Activated naive CD8-positive, alpha-beta T cell treated with anti-CD3 and anti-CD28 coated beads, Interleukin-2, amount 50 U/mL, for 24 hours (primary cell): Measurements from ENCODE around the gene LRSAM1.

ENCODE experiments used
- ATAC-seq: fragments of 150-1000 bp; cut with Tn5 transposase; one replicate; pipeline ENCODE4 v1.10.0; 2021
- DNase-seq: peaks from one replicate; pipeline ENCODE4 v3.0.0; 2021
- H3K27ac Mint-ChIP-seq: one replicate; pipeline ENCODE4 v1.8.0; 2021; ENCODE audit warnings: mild to moderate bottlenecking, mixed read lengths
- H3K27me3 Mint-ChIP-seq: one replicate; pipeline ENCODE4 v1.8.0; 2021; ENCODE audit warnings: mixed read lengths
- H3K36me3 Mint-ChIP-seq: one replicate; pipeline ENCODE4 v1.8.0; 2021; ENCODE audit warnings: low read depth, mixed read lengths
- H3K4me1 Mint-ChIP-seq: one replicate; pipeline ENCODE4 v1.8.0; 2021; ENCODE audit warnings: mixed read lengths
- H3K4me3 Mint-ChIP-seq: one replicate; pipeline ENCODE4 v1.8.0; 2021; ENCODE audit warnings: mild to moderate bottlenecking, moderate library complexity, mixed read lengths
- H3K9me3 Mint-ChIP-seq: one replicate; pipeline ENCODE4 v1.8.0; 2021; ENCODE audit warnings: mixed read lengths

Gene LRSAM1

DNA sequence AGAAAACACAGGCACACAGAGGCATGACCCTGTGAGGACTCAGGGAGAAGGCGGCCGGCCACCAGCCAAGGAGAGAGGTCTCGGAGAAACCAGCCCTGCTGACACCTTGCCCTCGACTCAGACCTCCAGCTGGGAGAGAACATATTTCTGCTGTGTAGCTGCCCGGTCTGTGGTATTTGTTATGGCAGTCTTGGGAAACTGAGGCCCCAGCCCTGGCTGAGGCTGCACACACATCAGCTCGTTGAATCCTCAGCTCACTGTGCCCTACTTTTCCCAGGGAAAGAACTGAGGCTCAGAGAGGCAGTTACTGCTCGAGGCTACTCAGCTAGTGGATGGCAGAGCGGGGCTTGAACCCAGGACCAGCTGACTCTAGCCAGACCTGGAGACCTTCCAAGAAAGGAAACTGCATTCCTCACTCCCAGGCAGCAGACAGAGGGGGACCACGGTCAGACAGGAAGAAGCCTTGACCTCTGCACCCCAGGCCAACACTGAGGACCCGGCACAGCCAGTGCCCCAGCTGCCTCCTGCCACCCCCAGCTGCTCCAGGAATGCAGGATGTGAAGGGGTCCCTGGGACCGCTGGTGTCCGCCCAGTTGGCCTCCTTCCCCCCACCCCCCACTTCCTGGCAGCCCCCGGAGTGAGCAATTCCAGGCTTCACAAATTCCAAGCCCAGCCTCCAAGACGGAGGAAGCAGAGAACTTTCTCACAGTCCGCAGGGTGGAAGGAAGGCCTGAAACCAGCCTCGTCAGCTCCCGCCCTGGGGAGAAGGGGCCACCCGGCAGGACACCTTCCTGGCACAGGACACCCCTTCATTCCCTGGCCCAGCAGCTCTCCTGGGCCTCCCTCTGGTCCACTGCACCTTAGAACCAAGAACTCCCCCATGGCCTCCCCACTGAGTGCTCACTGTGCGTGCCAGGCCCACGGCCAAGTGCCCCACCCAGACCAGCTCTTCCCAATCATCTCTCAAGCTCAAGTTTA is 69.9 kb downstream of the LRSAM1 start:
- Mint-ChIP-seq H3K9me3 (peaks cover 14% of the 10 kb centered on the region), H3K36me3 (peaks cover 27% of the 10 kb centered on the region)

DNA sequence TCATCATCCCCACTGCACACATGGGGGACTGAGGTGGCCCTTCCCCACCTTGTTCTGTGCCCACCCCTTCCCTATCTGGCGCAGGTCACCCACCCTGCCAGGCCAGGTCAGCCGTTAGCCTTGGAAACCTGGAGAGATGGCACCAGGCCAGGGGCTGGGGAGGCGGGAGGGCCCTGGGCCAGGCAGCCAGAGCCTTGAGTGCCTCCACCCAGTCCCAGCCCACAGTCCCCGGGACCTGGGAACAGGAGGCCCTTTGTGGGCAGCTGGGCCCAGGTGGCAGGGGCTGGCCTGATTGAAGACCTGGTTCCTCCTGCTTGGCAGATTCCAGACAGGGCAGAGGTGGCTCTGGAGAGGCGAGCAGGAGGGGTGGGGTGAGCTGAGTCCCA is 70.6 kb downstream of the LRSAM1 start:
- no peak for ATAC-seq
- peaks cover 17% of the 10 kb centered on the region for H3K9me3 Mint-ChIP-seq
- H3K27me3 Mint-ChIP-seq, result no peaks in the 10 kb centered on the region
- DNase-seq, result no peak
- no peak overlapping the region for H3K27ac Mint-ChIP-seq
- H3K4me3 Mint-ChIP-seq, result no peak overlapping the region
- H3K4me1 Mint-ChIP-seq, result peaks cover 5% of the 10 kb centered on the region
- peaks cover 27% of the 10 kb centered on the region for H3K36me3 Mint-ChIP-seq

More for the DNA sequence above, 69.9 kb downstream of the LRSAM1 start:
- H3K4me1 Mint-ChIP-seq, result peaks cover 5% of the 10 kb centered on the region
- H3K4me3 Mint-ChIP-seq, result no peak overlapping the region
- DNase-seq (no peak), ATAC-seq (no peak)
- no peaks in the 10 kb centered on the region for H3K27me3 Mint-ChIP-seq
- no peak overlapping the region for H3K27ac Mint-ChIP-seq

DNA sequence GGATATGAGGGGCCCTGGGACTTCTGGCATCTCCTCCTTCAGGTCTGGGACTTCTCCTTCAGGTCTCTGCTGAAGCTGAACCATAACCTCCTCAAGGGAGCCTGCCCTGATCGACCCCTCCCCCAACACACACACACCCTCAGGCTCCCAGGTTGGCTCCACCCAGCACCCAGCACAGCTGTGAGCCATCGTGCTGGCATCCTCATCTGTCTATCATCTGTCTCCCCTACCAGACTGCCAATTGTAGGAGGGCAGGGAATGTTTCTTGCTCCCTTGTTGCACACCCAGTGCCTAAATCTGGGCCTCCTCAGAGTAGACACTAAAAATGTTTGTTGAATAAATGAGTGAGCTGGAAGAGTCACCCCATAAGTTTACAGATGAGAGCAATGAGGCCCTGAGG is 71.4 kb downstream of the LRSAM1 start:
- no peak for ATAC-seq
- no peak for DNase-seq
- Mint-ChIP-seq H3K27ac (no peak overlapping the region), H3K9me3 (peaks cover 17% of the 10 kb centered on the region), H3K36me3 (peaks cover 27% of the 10 kb centered on the region), H3K27me3 (no peaks in the 10 kb centered on the region), H3K4me3 (no peak overlapping the region), H3K4me1 (peaks cover 5% of the 10 kb centered on the region)

DNA sequence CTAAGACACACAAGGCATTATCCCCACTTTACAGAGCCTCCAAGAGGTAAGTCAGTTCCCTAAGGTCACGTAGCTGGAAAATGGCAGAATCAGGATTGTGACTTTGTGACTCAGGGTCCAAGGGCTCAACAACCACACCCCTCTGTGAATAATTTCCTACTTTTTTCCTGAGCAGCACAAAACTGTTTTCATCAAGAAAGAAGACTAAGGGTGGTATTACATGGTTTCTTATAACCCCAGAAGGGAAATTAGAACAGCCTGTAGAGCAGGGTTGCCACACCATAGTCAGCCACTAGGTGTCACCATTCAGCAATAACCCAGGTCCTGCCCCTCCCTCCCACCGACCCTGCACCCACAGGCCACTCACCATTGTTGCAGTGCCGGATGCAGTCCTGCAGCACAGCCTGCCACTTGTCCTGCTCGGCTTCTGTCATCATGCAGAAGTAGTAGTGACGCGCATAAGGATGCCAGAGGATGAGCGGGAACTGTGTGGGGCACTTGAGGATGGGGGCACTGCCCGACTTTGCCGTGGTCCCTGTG is 72.1 kb downstream of the LRSAM1 start:
- peaks cover 27% of the 10 kb centered on the region for H3K36me3 Mint-ChIP-seq
- ATAC-seq, result no peak

DNA sequence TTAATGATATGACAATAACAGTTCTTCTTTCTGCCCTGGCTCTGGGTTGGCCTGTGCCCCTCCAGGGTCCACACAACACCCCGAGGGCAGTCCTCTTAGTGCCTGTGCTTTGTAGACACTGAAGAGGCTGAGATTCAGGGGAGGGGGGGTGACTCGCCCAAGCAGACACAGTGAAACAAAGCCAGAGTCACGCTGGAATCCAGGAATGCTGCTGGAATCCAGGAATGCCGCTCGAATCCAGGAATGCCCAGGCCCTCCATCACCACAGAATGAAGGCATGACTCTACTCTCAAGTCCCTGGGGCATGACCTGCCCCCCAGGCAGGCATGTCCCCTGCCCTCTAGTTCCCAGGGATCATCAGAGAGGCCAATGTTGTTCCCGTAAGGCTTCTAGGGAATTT is 73.1 kb downstream of the LRSAM1 start:
- Mint-ChIP-seq H3K9me3 (peaks cover 17% of the 10 kb centered on the region), H3K27me3 (no peaks in the 10 kb centered on the region), H3K4me1 (peaks cover 2% of the 10 kb centered on the region), H3K27ac (no peak overlapping the region), H3K36me3 (peaks cover 27% of the 10 kb centered on the region), H3K4me3 (no peak overlapping the region)
- no peak for ATAC-seq
- DNase-seq, result no peak

More for the DNA sequence above, 72.1 kb downstream of the LRSAM1 start:
- peak; percentile 46 for DNase-seq
- Mint-ChIP-seq H3K4me3 (no peak overlapping the region), H3K9me3 (peaks cover 17% of the 10 kb centered on the region), H3K27me3 (no peaks in the 10 kb centered on the region), H3K27ac (no peak overlapping the region), H3K4me1 (peaks cover 5% of the 10 kb centered on the region)

DNA sequence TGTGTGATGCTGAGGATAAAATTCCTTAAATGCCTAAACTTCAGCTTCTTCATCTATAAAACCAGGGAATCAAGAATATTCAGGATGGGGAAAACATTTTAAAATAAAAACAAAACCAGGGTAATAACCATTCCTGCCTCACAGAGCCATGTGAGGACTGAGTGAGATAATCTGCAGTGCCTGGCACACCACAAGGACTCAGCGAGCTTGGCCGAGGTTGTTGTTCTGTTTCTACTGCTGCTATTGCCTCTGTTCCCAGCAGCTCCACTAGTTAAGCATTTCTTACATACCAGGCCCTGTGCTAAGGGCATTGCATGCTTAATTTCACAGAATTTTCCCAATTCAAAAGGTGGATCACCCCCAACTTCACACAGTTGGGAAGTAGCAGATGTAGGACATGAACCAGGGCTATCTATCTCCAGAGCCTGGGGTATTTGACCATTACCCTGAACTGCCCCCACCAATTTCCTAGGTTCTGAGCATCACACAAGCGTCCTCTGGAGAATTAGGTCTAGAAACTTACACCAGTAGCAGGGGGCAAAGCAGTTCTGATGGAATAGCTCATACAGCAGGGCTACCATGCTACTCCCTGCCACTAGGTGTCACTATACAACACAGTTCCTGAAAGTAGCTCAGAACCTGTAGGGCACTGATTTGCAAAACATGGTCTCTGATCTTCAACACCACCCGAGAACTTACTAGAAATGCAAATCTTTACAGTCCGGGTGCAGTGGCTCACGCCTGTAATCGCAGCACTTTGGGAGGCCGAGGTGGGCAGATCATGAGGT is 74.3 kb downstream of the LRSAM1 start:
- Mint-ChIP-seq H3K27me3 (no peaks in the 10 kb centered on the region), H3K4me1 (no peaks in the 10 kb centered on the region), H3K36me3 (peaks cover 27% of the 10 kb centered on the region), H3K4me3 (no peak overlapping the region), H3K9me3 (peaks cover 17% of the 10 kb centered on the region), H3K27ac (no peak overlapping the region)
- no peak for DNase-seq
- no peak for ATAC-seq

DNA sequence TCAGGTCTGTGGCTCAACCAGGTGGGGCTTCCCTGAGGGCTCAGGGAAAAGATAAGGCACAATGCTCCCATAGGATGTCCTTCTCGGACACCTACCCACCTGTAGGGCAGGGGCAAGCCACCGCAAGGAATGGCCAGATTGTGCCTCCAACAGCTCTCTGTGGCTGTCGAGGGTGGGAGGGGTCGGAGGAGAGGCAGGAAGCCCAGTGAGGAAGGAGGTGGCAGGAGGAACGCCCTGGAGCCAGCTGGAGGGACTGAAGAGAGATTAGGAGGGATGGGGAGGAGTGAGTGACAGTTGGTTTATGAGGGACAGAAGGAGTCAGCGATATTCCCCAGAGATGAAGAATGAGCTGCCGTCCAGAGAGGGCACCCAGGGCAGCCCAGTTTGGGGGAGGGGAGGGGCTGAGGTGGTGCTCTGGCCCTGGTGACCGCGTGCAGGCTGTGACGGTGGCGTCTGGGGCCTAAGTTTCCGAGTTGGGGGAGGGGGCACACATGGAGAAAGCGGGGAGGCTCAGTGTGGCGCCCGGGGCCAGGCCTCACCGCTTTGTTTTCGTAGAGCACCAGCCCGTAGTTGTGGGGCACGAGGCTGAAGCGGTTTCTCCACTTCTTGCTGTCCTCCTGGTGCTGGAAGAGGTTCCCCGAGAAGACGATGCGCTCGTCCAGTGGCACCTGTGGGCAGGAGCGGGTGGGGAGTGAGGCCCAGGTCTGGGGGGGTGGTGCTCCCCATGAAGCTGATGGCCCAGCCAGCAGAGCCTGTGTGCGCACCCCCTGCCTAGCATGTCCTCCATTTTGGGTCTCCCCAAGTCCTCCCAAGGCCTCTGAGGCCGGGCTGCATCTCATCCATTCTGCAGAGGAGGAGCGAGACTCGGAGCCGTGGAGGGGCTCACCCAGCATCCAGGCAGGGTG is 75.6 kb downstream of the LRSAM1 start:
- Mint-ChIP-seq H3K4me1 (no peaks in the 10 kb centered on the region), H3K27me3 (no peaks in the 10 kb centered on the region), H3K27ac (no peak overlapping the region), H3K36me3 (peaks cover 27% of the 10 kb centered on the region), H3K9me3 (peaks cover 17% of the 10 kb centered on the region), H3K4me3 (no peak overlapping the region)
- ATAC-seq, result no peak
- DNase-seq, result no peak

DNA sequence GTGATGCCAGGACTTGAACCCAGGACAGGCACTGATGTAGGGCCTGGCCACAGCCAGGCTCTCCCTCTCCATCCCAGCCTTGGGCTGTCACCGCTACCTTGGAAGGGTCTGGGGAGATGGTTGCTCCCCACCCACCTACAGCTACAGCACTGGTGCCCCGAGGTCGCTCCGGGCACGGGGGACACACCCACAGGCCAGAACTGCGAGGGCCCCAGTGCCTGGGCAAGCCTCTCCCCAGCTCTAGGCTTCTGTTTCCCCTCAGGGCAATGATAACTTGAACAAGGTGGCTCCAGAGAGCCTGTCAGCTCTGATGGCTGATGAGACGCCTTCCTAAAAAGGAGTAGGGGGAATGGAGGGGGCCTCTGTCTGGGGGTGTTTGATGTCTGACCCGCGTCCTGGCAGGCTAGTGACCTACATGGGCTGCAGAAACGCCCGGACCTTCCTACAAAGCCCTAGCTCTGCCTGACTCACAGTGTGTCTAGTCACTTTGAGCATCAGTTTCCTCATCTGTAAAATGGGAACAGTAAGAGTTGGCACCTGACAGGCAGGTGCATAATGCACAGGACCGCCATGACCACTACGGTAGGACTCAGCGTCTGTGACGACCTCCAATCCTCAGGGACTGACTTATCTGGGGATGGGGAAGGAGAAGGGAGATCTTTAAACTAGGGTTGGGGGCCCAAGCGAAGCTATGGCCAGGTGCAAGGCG is 76.4 kb downstream of the LRSAM1 start:
- H3K27me3 Mint-ChIP-seq, result no peaks in the 10 kb centered on the region
- no peak for DNase-seq
- ATAC-seq, result no peak
- peaks cover 25% of the 10 kb centered on the region for H3K36me3 Mint-ChIP-seq
- H3K9me3 Mint-ChIP-seq, result peaks cover 17% of the 10 kb centered on the region
- H3K27ac Mint-ChIP-seq, result no peak overlapping the region
- H3K4me3 Mint-ChIP-seq, result no peak overlapping the region
- H3K4me1 Mint-ChIP-seq, result no peaks in the 10 kb centered on the region

DNA sequence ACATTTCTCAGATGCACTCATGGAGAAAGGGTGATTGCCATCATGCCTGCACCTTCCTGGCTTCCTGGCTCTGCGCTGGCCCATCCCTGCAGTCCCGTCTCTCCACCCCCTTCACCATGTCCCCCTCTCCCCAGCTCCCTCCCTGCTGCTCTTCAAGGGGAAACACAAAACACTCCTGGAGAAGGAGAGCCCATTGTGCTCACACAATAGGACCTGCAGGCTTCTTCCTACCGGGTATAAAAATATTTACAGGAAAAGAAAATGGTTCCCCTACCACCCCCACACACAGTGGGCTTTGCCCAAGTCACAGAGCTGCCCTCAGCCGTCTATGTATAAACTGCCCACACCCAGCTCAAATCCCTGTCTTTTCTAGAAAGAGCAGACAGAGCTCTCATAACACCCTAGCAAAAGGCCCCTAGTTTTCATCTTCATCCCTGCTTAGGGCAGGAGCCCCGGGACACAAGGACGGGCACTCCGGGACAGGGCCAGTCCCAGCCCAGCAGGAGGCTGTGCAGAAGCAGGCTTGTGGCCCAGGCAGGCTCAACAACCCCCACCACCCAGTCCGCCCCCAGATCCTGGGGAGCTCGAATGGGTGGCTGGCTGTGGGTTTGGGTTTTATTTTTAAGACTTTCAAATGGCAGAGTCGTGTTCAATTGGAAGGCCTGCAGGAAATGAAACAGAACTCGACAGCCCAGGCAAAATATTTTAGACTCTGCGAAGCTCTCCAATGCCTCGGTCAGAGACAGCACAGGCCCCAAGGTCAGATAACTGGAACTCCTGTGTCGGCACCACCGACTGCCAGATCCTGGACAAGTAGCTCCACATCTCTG is 77.3 kb downstream of the LRSAM1 start:
- no peak for DNase-seq
- no peak for ATAC-seq
- Mint-ChIP-seq H3K4me3 (no peak overlapping the region), H3K4me1 (no peaks in the 10 kb centered on the region), H3K27me3 (no peaks in the 10 kb centered on the region), H3K9me3 (peaks cover 14% of the 10 kb centered on the region), H3K27ac (no peak overlapping the region), H3K36me3 (peaks cover 18% of the 10 kb centered on the region)

DNA sequence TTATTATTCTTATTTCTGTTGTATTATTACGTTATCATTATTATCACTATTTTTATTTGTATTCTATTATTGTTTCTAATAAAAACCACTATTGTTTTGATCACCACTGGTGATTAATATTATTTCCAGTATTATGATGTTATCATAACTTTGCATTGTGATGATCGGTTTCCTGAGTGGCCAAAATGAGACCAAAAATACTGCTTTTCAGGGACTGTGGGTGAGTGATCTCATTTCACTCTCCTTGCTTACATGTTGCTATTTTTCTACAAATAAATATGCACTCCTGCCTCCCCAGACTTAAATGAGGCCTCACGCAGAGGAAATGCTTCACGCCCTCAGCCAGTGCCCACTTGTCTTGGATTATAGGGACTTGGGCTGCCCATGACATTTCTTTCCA is 78.4 kb downstream of the LRSAM1 start:
- Mint-ChIP-seq H3K9me3 (peaks cover 14% of the 10 kb centered on the region), H3K4me3 (no peak overlapping the region), H3K27me3 (no peaks in the 10 kb centered on the region), H3K4me1 (no peaks in the 10 kb centered on the region), H3K27ac (no peak overlapping the region), H3K36me3 (peaks cover 14% of the 10 kb centered on the region)
- no peak for DNase-seq
- no peak for ATAC-seq

DNA sequence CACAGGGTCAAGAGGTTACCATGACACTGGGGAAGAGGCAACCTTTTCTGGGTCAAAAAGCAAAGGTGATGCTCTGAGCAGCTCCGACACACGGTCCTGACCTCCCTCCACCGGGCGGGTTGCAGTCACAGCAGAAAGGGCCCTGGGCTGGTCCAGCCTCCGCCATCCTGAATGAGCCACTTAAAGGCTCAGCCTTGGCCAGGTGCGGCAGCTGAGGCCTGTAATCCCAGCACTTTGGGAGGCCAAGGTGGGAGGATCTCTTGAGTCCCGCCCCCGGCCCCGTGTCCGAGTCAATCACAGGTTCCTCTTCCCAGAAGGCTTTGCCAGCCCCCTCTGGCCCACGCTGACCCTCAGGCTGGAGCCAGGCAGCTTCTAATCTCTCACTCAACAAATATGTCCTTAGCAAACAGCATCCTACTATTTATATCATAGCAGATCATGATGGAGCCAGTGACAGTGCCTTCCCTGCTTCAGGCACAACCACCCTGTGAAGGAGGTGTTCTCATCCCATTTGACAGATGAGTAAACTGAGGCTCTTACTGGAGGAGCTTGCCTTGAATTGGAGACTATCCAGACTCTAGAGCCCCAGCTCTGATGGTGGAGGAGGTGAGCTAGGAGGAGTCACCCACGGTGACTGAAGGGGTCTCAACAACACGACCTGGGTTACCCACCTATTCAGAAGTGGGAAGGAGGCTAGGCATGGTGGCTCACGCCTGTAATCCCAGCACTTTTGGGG is 79.1 kb downstream of the LRSAM1 start:
- H3K27ac Mint-ChIP-seq, result no peak overlapping the region
- peaks cover 8% of the 10 kb centered on the region for H3K9me3 Mint-ChIP-seq
- ATAC-seq (no peak), DNase-seq (no peak)
- no peaks in the 10 kb centered on the region for H3K4me1 Mint-ChIP-seq
- peaks cover 7% of the 10 kb centered on the region for H3K36me3 Mint-ChIP-seq
- H3K4me3 Mint-ChIP-seq, result no peak overlapping the region
- H3K27me3 Mint-ChIP-seq, result no peaks in the 10 kb centered on the region

DNA sequence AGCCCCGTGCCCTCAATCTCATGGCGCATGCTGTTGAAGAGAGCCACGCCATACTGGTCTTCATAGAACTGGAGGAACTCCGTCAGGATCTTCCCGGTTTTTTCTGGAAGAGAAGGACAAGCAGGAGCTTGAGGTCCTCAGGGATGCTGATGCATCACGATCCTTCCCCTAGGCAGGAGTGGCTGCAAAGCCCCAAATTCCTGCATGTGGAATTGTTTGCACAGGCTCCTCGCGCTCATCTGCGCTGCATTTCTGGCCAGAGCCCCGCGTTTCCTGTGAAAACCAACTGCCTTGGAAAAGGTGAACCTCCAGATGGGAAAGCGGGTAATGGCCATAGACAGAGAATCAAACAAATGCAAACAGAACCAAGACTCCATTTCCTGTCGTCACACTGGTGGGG is 80.4 kb downstream of the LRSAM1 start:
- ATAC-seq, result no peak
- Mint-ChIP-seq H3K27ac (no peak overlapping the region), H3K9me3 (no peaks in the 10 kb centered on the region), H3K27me3 (no peaks in the 10 kb centered on the region), H3K4me1 (no peaks in the 10 kb centered on the region), H3K36me3 (peaks cover under 1% of the 10 kb centered on the region), H3K4me3 (no peak overlapping the region)
- DNase-seq, result no peak
